SH-SY5Y (cell line): ENCODE measurements around the gene MLLT1.

Source experiments
- GATA2 ChIP-seq: IDR thresholded peaks from 2 replicates; pipeline ENCODE4 v1.6.1; 2011; ENCODE audit warnings: mild to moderate bottlenecking, low read depth, low read length
- GATA3 ChIP-seq: IDR thresholded peaks from 2 replicates; pipeline ENCODE4 v1.6.1; 2011; ENCODE audit warnings: low read depth, mild to moderate bottlenecking, low read length, moderate library complexity

DNA sequence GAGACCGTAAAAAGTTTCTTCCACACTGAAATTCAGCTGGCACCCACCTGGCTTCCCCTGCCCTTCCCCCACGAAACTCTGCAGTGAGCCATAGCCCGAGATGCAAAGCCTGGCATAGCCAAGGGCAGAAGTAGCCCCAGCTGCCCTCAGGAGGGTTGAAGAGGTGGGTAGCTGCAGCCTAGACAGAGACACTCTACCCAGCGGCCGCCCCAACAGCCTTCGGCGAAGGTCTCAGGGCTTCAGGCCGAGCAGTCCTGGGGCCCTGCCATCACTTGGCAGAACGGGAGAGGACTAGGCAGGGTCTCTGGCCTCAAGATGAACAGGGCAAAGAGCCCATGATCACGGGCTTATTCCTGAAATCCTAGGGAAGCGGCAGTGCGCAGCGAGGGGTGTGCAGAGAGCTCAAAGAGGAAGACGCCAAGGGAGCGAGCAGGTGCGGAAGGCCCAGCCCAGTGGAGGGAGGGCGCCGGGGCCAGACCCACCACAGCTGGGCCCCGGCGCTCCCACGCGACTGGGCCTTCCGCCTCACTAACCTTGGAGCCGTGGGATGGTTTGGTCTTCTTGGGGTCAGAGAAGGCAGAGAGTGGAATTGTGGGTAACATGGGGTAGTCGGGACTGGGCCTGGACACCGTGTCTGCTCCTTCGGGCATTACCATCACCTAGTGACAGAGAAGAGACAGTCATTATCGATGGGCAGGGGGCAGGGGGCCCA, 53.2 kb downstream of the MLLT1 start:
- TF ChIP-seq GATA2 (no peak), GATA3 (no peak)
